HepG2 (cell line): ENCODE data around the gene BANP. TPM values are rescaled to one million over a fixed set of nuclear protein-coding genes. Genes with fewer than 3 reads are reported as not detected.

ENCODE experiments used
- ATAC-seq: fragments of 200-7000 bp; cut with Tn5 transposase; 3 replicates; pipeline ENCODE4 v1.9.1; 2020; ENCODE audit warnings: mild to moderate bottlenecking, moderate library complexity
- BruUV-seq: library from RNA; stranded (reverse); fragments of 400-500 nt; replicated peaks from 2 replicates; lab custom pipeline; 2021; lab: Mats Ljungman, UMichigan
- CTCF ChIA-PET: fragments of 300-600 bp; formaldehyde crosslinking; extraction: SDS; loops from one replicate; lab custom pipeline; 2021; ENCODE audit warnings: low total read pairs, inconsistent platforms, low intra/inter-chr PET ratio; lab: Yijun Ruan, JAX
- POLR2A ChIA-PET: fragments of 350-600 bp; sonication (Branson Sonifier 250); formaldehyde crosslinking; loops from one replicate; lab custom pipeline; 2020; ENCODE audit warnings: antibody characterized with exemption, inconsistent platforms; lab: Yijun Ruan, JAX
- DNase-seq: peaks from one replicate; pipeline ENCODE4 v3.0.0-alpha.2; 2015; ENCODE audit warnings: low spot score
- FAIRE-seq: peaks from 3 replicates; lab custom pipeline; 2011; peaks lifted over from hg19 to GRCh38; lab: Jason Lieb, UNC
- H2AFZ ChIP-seq: one replicate; pipeline ENCODE4 v1.6.1; 2011; ENCODE audit warnings: low read length, inconsistent platforms
- H3K27ac ChIP-seq: fragments of 300-600 bp; 3 replicates; pipeline ENCODE4 v1.8.0; 2011; ENCODE audit warnings: mixed run types, mild to moderate bottlenecking, mixed read lengths, low read length, inconsistent platforms; ENCODE audit not compliant: insufficient read depth; ENCODE audit errors: extremely low read length
- H3K27me3 ChIP-seq, 2 experiments: fragments of 200-600 bp in 1 of 2; 2 replicates in 1 of 2; 3 replicates in 1 of 2; pipeline versions ENCODE4 v1.6.0 to v1.8.0; 2011; ENCODE audit warnings: low read length in 2 of 2, mild to moderate bottlenecking in 2 of 2, moderate library complexity in 2 of 2, inconsistent platforms in 1 of 2; ENCODE audit not compliant: insufficient read depth in 2 of 2, control insufficient read depth in 1 of 2
- H3K36me3 ChIP-seq, 2 experiments: fragments of 200-600 bp in 1 of 2; replicated peaks in 1 of 2; 2 replicates in 1 of 2; 3 replicates in 1 of 2; pipeline versions ENCODE4 v1.5.1 to v1.8.0; 2011; ENCODE audit warnings: low read length in 2 of 2, inconsistent platforms in 1 of 2; ENCODE audit not compliant: insufficient read depth in 2 of 2, control insufficient read depth in 1 of 2
- H3K4me1 ChIP-seq: 2 replicates; pipeline ENCODE4 v1.5.1; 2012; ENCODE audit warnings: low read length, inconsistent platforms; ENCODE audit not compliant: insufficient read depth
- H3K4me2 ChIP-seq: 2 replicates; pipeline ENCODE4 v1.6.0; 2011; ENCODE audit warnings: low read depth, low read length, inconsistent platforms
- H3K4me3 ChIP-seq, 3 experiments: fragments of 200-600 bp in 1 of 3; sonication (generic), shearing (Covaris generic) in 1 of 3; replicated peaks in 1 of 3; 2 replicates each; pipeline ENCODE4 v1.5.1; 2011 to 2016; ENCODE audit warnings: low read length in 3 of 3, inconsistent platforms in 2 of 3, low read depth in 2 of 3, mild to moderate bottlenecking in 2 of 3, control low read depth in 1 of 3, mixed read lengths in 1 of 3; ENCODE audit not compliant: insufficient read depth in 1 of 3
- H3K79me2 ChIP-seq: one replicate; pipeline ENCODE4 v1.6.1; 2011; ENCODE audit warnings: low read length, inconsistent platforms; ENCODE audit not compliant: insufficient read depth
- H3K9ac ChIP-seq: 2 replicates; pipeline ENCODE4 v1.6.0; 2011; ENCODE audit warnings: mild to moderate bottlenecking, low read depth, low read length, inconsistent platforms; ENCODE audit not compliant: insufficient read depth
- H3K9me3 ChIP-seq: 2 replicates; pipeline ENCODE4 v1.5.1; 2012; ENCODE audit warnings: mild to moderate bottlenecking, low read length
- H4K20me1 ChIP-seq: 2 replicates; pipeline ENCODE4 v1.6.0; 2011; ENCODE audit warnings: inconsistent platforms, mild to moderate bottlenecking, low read length, moderate library complexity; ENCODE audit not compliant: insufficient read depth
- CREB1 ChIP-seq, 2 experiments: fragments of 450-650 bp in 1 of 2; IDR thresholded peaks; 2 replicates each; pipeline ENCODE4 v1.6.1; 2016 to 2017; ENCODE audit warnings: control low read depth in 1 of 2, mild to moderate bottlenecking in 1 of 2, missing compliant biosample characterization in 1 of 2, missing genetic modification characterization in 1 of 2
- FOXK2 ChIP-seq: fragments of 450-650 bp; IDR thresholded peaks from 2 replicates; pipeline ENCODE4 v1.6.1; 2016
- MTA1 ChIP-seq: sonication (generic); formaldehyde crosslinking; IDR thresholded peaks from 2 replicates; pipeline ENCODE4 v1.4.0; 2020; ENCODE audit warnings: missing genetic modification reagents, mild to moderate bottlenecking, borderline replicate concordance
- ZBTB40 ChIP-seq, 2 experiments: fragments of 450-650 bp in 1 of 2; sonication (generic) in 1 of 2; formaldehyde crosslinking in 1 of 2; IDR thresholded peaks; 2 replicates each; pipeline versions ENCODE4 v1.6.1 to v1.8.0; 2016 to 2022; ENCODE audit warnings: antibody characterized with exemption in 1 of 2, mild to moderate bottlenecking in 1 of 2, missing genetic modification reagents in 1 of 2
- ZFX ChIP-seq: sonication (generic); formaldehyde crosslinking; IDR thresholded peaks from 2 replicates; pipeline ENCODE4 v1.4.0; 2020; ENCODE audit warnings: mild to moderate bottlenecking, low read depth, missing genetic modification reagents, moderate library complexity
- ZNF562 ChIP-seq: sonication (generic); formaldehyde crosslinking; IDR thresholded peaks from 2 replicates; pipeline ENCODE4 v1.8.0; 2022; ENCODE audit warnings: missing genetic modification reagents, borderline replicate concordance
- ZNF615 ChIP-seq: sonication (generic); formaldehyde crosslinking; IDR thresholded peaks from 2 replicates; pipeline ENCODE4 v1.5.0; 2020; ENCODE audit warnings: mild to moderate bottlenecking, missing genetic modification reagents, borderline replicate concordance
- WGBS: methylation state at CpG from one replicate; pipeline ENCODE4 v1.1.6; 2017; ENCODE audit warnings: low lambda C conversion rate; 5-methylcytosine and 5-hydroxymethylcytosine counted together
- in situ Hi-C: cut with HindIII; loops from 2 replicates; pipeline ENCODE4 v1.10.0; 2017; ENCODE audit warnings: low pct_unique_long_range_greater_than_20kb; ENCODE audit not compliant: extremely low pct_ligation_motif_present
- intact Hi-C: fragments of 100-400 bp; cut with micrococcal nuclease; formaldehyde crosslinking; loops from one replicate; pipeline ENCODE4 v1.10.0; 2022; ENCODE audit not compliant: unreplicated experiment
- polyA plus RNA-seq, 8 experiments: library from polyadenylated mRNA; depleted of rRNA in 3 of 8; stranded (reverse) in 7 of 8; unstranded in 1 of 8; fragments of >200 nt; fragmentation: Illumina TruSeq in 4 of 8; extraction: Trizol in 4 of 8; gene quantifications; 2 replicates each; pipeline versions ENCODE4 v1.2.1 to v1.2.3, GENCODE V29; 2011 to 2016; ENCODE audit warnings: low read depth in 4 of 8, missing spikeins in 1 of 8, mixed read lengths in 1 of 8; ENCODE audit not compliant: insufficient read depth in 1 of 8
- total RNA-seq, 5 experiments: library from RNA; depleted of rRNA; stranded (reverse); fragments of >200 nt; fragmentation: Illumina TruSeq; extraction: Trizol; gene quantifications; 2 replicates each; pipeline ENCODE4 v1.2.3, GENCODE V29; 2016; ENCODE audit warnings: low read depth in 1 of 5
- TF ChIP-seq, protein P1 (sequence below): sonication (generic); formaldehyde crosslinking; IDR thresholded peaks from 2 replicates; pipeline ENCODE4 v1.4.0; 2020; ENCODE audit warnings: mild to moderate bottlenecking, missing genetic modification reagents, borderline replicate concordance

BANP gene
- total and polyA plus RNA-seq, 2 of the 13 experiments (the other 11 are each of a cell fraction or from before 2014, with no cell fraction given) = 20.2 to 23.8 TPM

GRCh38 chr16:88052661-88053060, 101.4 kb downstream of the BANP start:
- no TSS peak for BruUV-seq
- Histone ChIP-seq H2AFZ (no peak overlapping the region), H3K79me2 (no peaks in the 10 kb centered on the region), H3K27ac (no peak overlapping the region), H3K36me3 (peaks cover 4% of the 10 kb centered on the region in 2 experiments; a peak in 4 of 5 replicates), H3K27me3 (no peaks in the 10 kb centered on the region), H3K4me3 (no peak overlapping the region), H3K4me2 (no peak overlapping the region), H4K20me1 (no peaks in the 10 kb centered on the region), H3K4me1 (no peaks in the 10 kb centered on the region), H3K9me3 (no peaks in the 10 kb centered on the region), H3K9ac (no peak overlapping the region)
- in situ Hi-C loops (no loop called here), intact Hi-C loops (no loop called here)
- WGBS = 68% methylated on average over 2 of the region's 2 CpGs
- CTCF ChIA-PET = no interaction called here
- FAIRE-seq (no peak), DNase-seq (no peak), ATAC-seq (no peak)
- POLR2A ChIA-PET = no interaction called here
- TF ChIP-seq MTA1 (CRISPR knock-in tag) (no peak), CREB1 (IDR thresholded peaks at IDR 0.05) (peak; percentile 55; the same call in 1 of the 2 replicates), CREB1 (CRISPR knock-in tag; IDR thresholded peaks at IDR 0.05) (no peak), ZFX (no peak), ZNF615 (CRISPR knock-in tag) (no peak), ZNF562 (CRISPR knock-in tag) (no peak), ZBTB40 (IDR thresholded peaks at IDR 0.05) (peak; percentile 20; the same call in 1 of the 2 replicates), ZBTB40 (CRISPR knock-in tag; IDR thresholded peaks at IDR 0.05) (no peak), FOXK2 (peak; percentile 41; the same call in 1 of the 2 replicates)
- TF ChIP-seq, protein P1, sequence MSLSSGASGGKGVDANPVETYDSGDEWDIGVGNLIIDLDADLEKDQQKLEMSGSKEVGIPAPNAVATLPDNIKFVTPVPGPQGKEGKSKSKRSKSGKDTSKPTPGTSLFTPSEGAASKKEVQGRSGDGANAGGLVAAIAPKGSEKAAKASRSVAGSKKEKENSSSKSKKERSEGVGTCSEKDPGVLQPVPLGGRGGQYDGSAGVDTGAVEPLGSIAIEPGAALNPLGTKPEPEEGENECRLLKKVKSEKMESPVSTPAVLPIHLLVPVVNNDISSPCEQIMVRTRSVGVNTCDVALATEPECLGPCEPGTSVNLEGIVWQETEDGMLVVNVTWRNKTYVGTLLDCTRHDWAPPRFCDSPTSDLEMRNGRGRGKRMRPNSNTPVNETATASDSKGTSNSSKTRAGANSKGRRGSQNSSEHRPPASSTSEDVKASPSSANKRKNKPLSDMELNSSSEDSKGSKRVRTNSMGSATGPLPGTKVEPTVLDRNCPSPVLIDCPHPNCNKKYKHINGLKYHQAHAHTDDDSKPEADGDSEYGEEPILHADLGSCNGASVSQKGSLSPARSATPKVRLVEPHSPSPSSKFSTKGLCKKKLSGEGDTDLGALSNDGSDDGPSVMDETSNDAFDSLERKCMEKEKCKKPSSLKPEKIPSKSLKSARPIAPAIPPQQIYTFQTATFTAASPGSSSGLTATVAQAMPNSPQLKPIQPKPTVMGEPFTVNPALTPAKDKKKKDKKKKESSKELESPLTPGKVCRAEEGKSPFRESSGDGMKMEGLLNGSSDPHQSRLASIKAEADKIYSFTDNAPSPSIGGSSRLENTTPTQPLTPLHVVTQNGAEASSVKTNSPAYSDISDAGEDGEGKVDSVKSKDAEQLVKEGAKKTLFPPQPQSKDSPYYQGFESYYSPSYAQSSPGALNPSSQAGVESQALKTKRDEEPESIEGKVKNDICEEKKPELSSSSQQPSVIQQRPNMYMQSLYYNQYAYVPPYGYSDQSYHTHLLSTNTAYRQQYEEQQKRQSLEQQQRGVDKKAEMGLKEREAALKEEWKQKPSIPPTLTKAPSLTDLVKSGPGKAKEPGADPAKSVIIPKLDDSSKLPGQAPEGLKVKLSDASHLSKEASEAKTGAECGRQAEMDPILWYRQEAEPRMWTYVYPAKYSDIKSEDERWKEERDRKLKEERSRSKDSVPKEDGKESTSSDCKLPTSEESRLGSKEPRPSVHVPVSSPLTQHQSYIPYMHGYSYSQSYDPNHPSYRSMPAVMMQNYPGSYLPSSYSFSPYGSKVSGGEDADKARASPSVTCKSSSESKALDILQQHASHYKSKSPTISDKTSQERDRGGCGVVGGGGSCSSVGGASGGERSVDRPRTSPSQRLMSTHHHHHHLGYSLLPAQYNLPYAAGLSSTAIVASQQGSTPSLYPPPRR (CRISPR knock-in tag) = no peak
